PC-3 (cell line): Measurements from ENCODE around the gene DRC1. TPM values are rescaled to one million over a fixed set of nuclear protein-coding genes. Genes with fewer than 3 reads are reported as not detected.

Source experiments
- ATAC-seq: fragments of 200-7000 bp; cut with Tn5 transposase; 2 replicates; pipeline ENCODE4 v1.9.1; 2020; ENCODE audit warnings: mild to moderate bottlenecking, moderate library complexity
- BruUV-seq: library from RNA; stranded (reverse); fragments of 400-500 nt; replicated peaks from 2 replicates; lab custom pipeline; 2021; lab: Mats Ljungman, UMichigan
- CTCF ChIA-PET: fragments of 300-600 bp; sonication (Branson Sonifier 250); formaldehyde crosslinking; loops from one replicate; lab custom pipeline; 2022; ENCODE audit warnings: antibody characterized with exemption; lab: Charles Lee
- POLR2A ChIA-PET: fragments of 300-600 bp; sonication (Branson Sonifier 250); formaldehyde crosslinking; loops from one replicate; lab custom pipeline; 2022; ENCODE audit warnings: antibody characterized with exemption; ENCODE audit not compliant: unreplicated experiment; lab: Charles Lee
- DNase-seq: peaks from one replicate; pipeline ENCODE4 v3.0.0-alpha.2; 2015
- H2AFZ ChIP-seq: fragments of 300-600 bp; sonication (generic); 2 replicates; pipeline ENCODE4 v1.6.0; 2016; ENCODE audit warnings: antibody characterized with exemption, low read length
- H3F3A ChIP-seq: fragments of 300-600 bp; sonication (generic); one replicate; pipeline ENCODE4 v1.6.0; 2017; ENCODE audit warnings: antibody characterized with exemption, low read length, control low read depth, mild to moderate bottlenecking; ENCODE audit not compliant: unreplicated experiment
- H3K27ac ChIP-seq: fragments of 300-600 bp; sonication (generic); 2 replicates; pipeline ENCODE4 v1.5.1; 2016; ENCODE audit warnings: mild to moderate bottlenecking, low read length
- H3K27me3 ChIP-seq: fragments of 300-600 bp; sonication (generic); 2 replicates; pipeline ENCODE4 v1.6.1; 2016; ENCODE audit warnings: low read length, mixed read lengths
- H3K36me3 ChIP-seq: fragments of 300-600 bp; sonication (generic); 2 replicates; pipeline ENCODE4 v1.6.1; 2016; ENCODE audit warnings: low read depth, mixed run types, low read length, mixed read lengths
- H3K4me1 ChIP-seq: fragments of 300-600 bp; sonication (generic); 2 replicates; pipeline ENCODE4 v1.5.1; 2016; ENCODE audit warnings: low read length; ENCODE audit not compliant: insufficient read depth
- H3K4me2 ChIP-seq: fragments of 300-600 bp; sonication (generic); 2 replicates; pipeline ENCODE4 v1.6.0; 2016; ENCODE audit warnings: low read length
- H3K4me3 ChIP-seq: fragments of 300-600 bp; sonication (generic); 2 replicates; pipeline ENCODE4 v1.5.1; 2016; ENCODE audit warnings: mild to moderate bottlenecking, low read length, mixed read lengths
- H3K79me2 ChIP-seq: fragments of 300-600 bp; sonication (generic); 2 replicates; pipeline ENCODE4 v1.6.1; 2017; ENCODE audit warnings: low read length, mixed read lengths
- H3K9ac ChIP-seq: fragments of 300-600 bp; sonication (generic); 2 replicates; pipeline ENCODE4 v1.6.0; 2016; ENCODE audit warnings: mild to moderate bottlenecking, low read length
- H3K9me2 ChIP-seq: fragments of 300-600 bp; sonication (generic); replicated peaks from 2 replicates; pipeline ENCODE4 v1.6.1; 2016; ENCODE audit warnings: mixed run types, low read length, mixed read lengths
- H3K9me3 ChIP-seq: fragments of 300-600 bp; sonication (generic); 2 replicates; pipeline ENCODE4 v1.6.1; 2016; ENCODE audit warnings: low read length, mixed read lengths
- H4K20me1 ChIP-seq: fragments of 300-600 bp; sonication (generic); 2 replicates; pipeline ENCODE4 v1.6.1; 2016; ENCODE audit warnings: low read length, mixed read lengths
- CTCF ChIP-seq: fragments of 300-600 bp; sonication (generic); conservative IDR thresholded peaks from 2 replicates; pipeline ENCODE4 v1.5.1; 2017; ENCODE audit warnings: antibody characterized with exemption, low read depth, mild to moderate bottlenecking, low read length
- EZH2 ChIP-seq: fragments of 300-600 bp; sonication (generic); IDR thresholded peaks from one replicate; pipeline ENCODE4 v1.6.1; 2017; ENCODE audit warnings: antibody characterized with exemption, mild to moderate bottlenecking, low read length; ENCODE audit not compliant: unreplicated experiment
- EZH2phosphoT487 ChIP-seq: fragments of 300-600 bp; sonication (generic); IDR thresholded peaks from 2 replicates; pipeline ENCODE4 v1.6.1; 2018; ENCODE audit warnings: mild to moderate bottlenecking, antibody characterized with exemption, low read length, borderline replicate concordance
- intact Hi-C: fragments of 100-400 bp; cut with micrococcal nuclease; formaldehyde crosslinking; loops from 2 replicates; pipeline ENCODE4 v1.9.0; 2023
- total RNA-seq: library from RNA; depleted of rRNA; stranded (reverse); fragments of >200 nt; gene quantifications from 2 replicates; pipeline ENCODE4 v1.2.3, GENCODE V29; 2014; rRNA removed

The DRC1 gene
- total RNA-seq, 1 experiment from 2014 or later = not detected

GRCh38 chr2:26506279-26506678 lies 104.6 kb downstream of the DRC1 start:
- Histone ChIP-seq H4K20me1 (no peaks in the 10 kb centered on the region), H3K27ac (no peak overlapping the region), H2AFZ (no peak overlapping the region), H3K79me2 (no peaks in the 10 kb centered on the region), H3K9me2 (no peaks in the 10 kb centered on the region), H3K4me3 (no peak overlapping the region), H3K27me3 (peaks cover 39% of the 10 kb centered on the region), H3K9ac (no peak overlapping the region), H3K4me1 (no peaks in the 10 kb centered on the region), H3K4me2 (no peak overlapping the region), H3K9me3 (no peaks in the 10 kb centered on the region), H3F3A (no peaks in the 10 kb centered on the region), H3K36me3 (no peaks in the 10 kb centered on the region)
- TF ChIP-seq EZH2 (no peak), EZH2phosphoT487 (no peak), CTCF (no peak)
- DNase-seq = no peak
- ChIA-PET CTCF (no interaction called here), POLR2A (no interaction called here)
- no peak for ATAC-seq
- no TSS peak for BruUV-seq
- intact Hi-C loops = no loop called here

Other genes with a start within 250 kb of the DRC1 start
- 1.4 and 1.8 TPM in 2 replicates for gene GAREM2, start 228.8 kb upstream of the DRC1 start, total RNA-seq
- gene HADHA, start 157.3 kb upstream of the DRC1 start, total RNA-seq = 128 and 131 TPM in 2 replicates
- 58.3 and 72.3 TPM in 2 replicates for gene HADHB, start 157.0 kb upstream of the DRC1 start, total RNA-seq
- gene SELENOI, start 55.8 kb upstream of the DRC1 start, total RNA-seq = 22.0 and 22.3 TPM in 2 replicates
- gene ADGRF3, start 55.1 kb upstream of the DRC1 start, total RNA-seq = not detected in 2 replicates
- not detected in 2 replicates for gene OTOF, start 76.2 kb downstream of the DRC1 start, total RNA-seq
- not detected in 2 replicates for gene CIB4, start 239.4 kb downstream of the DRC1 start, total RNA-seq